Vagina (tissue), 2 donors: ENCODE results near the gene SLC25A41. TPM values are rescaled to one million over a fixed set of nuclear protein-coding genes. Genes with fewer than 3 reads are reported as not detected.

ENCODE experiments used
- microRNA-seq: library from miRNA; unstranded; fragments of <30 nt; microRNA quantifications from one replicate; pipeline ENCODE4, GENCODE V29; 2017; ENCODE audit warnings: borderline number of aligned reads, borderline replicate concordance
- small RNA-seq: library from RNA; depleted of rRNA; stranded (forward); fragments of <200 nt; gene quantifications from one replicate; pipeline ENCODE3, GENCODE V24; 2016
- total RNA-seq: library from RNA; depleted of rRNA; stranded (reverse); fragments of >200 nt; gene quantifications from one replicate; pipeline ENCODE4 v1.2.3, GENCODE V29; 2016

Gene SLC25A41
- total RNA-seq, 1 donor from 2014 or later, result not detected

Small RNA genes within 50 kb of the gene (microRNA-seq; reads per million reads assigned to microRNA genes)
- gene MIR3940 (not detected), gene MIR6790 (not detected), gene MIR6885 (not detected)

Small RNA genes within 50 kb of the gene (small RNA-seq; reads per million reads assigned to genes)
- gene MIR6790, result not detected
- not detected for gene MIR6885

Other genes with a start within 250 kb of the SLC25A41 start
- 25.5 TPM for gene MLLT1, start 153.8 kb downstream of the SLC25A41 start, total RNA-seq
- gene ACER1, start 100.2 kb downstream of the SLC25A41 start, total RNA-seq, result not detected
- 85.9 TPM for gene CLPP, start 72.2 kb downstream of the SLC25A41 start, total RNA-seq
- gene ALKBH7, start 61.0 kb downstream of the SLC25A41 start, total RNA-seq, result 77.1 TPM
- 0.25 TPM for gene PSPN, start 57.8 kb downstream of the SLC25A41 start, total RNA-seq
- 52.8 TPM for gene GTF2F1, start 40.6 kb downstream of the SLC25A41 start, total RNA-seq
- gene KHSRP, start 9.0 kb downstream of the SLC25A41 start, total RNA-seq, result 102 TPM
- gene SLC25A23, start 26.0 kb upstream of the SLC25A41 start, total RNA-seq, result 27.5 TPM
- gene CRB3, start 30.5 kb upstream of the SLC25A41 start, total RNA-seq, result 4.9 TPM
- 2.9 TPM for gene DENND1C, start 48.0 kb upstream of the SLC25A41 start, total RNA-seq
- 5.6 TPM for gene TUBB4A, start 68.5 kb upstream of the SLC25A41 start, total RNA-seq
- gene TNFSF9, start 97.3 kb upstream of the SLC25A41 start, total RNA-seq, result 7.9 TPM
- gene CD70, start 157.4 kb upstream of the SLC25A41 start, total RNA-seq, result not detected
- gene TNFSF14, start 236.4 kb upstream of the SLC25A41 start, total RNA-seq, result 1.7 TPM